Loucy (cell line): ENCODE data around the gene CSTF3.
"Not testable (repeated sequence)": the region's sequence is repeated elsewhere in the genome, so short reads cannot be mapped to it uniquely, and the experiment has no call there.

Source experiments
- H2AFZ ChIP-seq: fragments of 200-600 bp; sonication (generic); 2 replicates; pipeline ENCODE4 v1.6.0; 2016; ENCODE audit warnings: antibody characterized with exemption, mild to moderate bottlenecking, low read length, moderate library complexity
- H3F3A ChIP-seq: fragments of 200-600 bp; 2 replicates; pipeline ENCODE4 v1.6.0; 2016; ENCODE audit warnings: antibody characterized with exemption, low read depth, mild to moderate bottlenecking
- H3K27me3 ChIP-seq: fragments of 200-600 bp; sonication (generic); 2 replicates; pipeline ENCODE4 v1.6.1; 2014; ENCODE audit warnings: low read length, mild to moderate bottlenecking; ENCODE audit not compliant: insufficient read depth, poor library complexity, severe bottlenecking
- H3K36me3 ChIP-seq: fragments of 200-600 bp; sonication (generic); 2 replicates; pipeline ENCODE4 v1.6.1; 2016; ENCODE audit warnings: low read length; ENCODE audit not compliant: insufficient read depth
- H3K4me1 ChIP-seq: fragments of 200-600 bp; sonication (generic); 2 replicates; pipeline ENCODE4 v1.5.1; 2014; ENCODE audit warnings: low read length, mild to moderate bottlenecking; ENCODE audit not compliant: insufficient read depth, poor library complexity, severe bottlenecking
- H3K4me2 ChIP-seq: fragments of 200-600 bp; sonication (generic); 2 replicates; pipeline ENCODE4 v1.6.0; 2014; ENCODE audit warnings: antibody characterized with exemption, low read length, low read depth, mild to moderate bottlenecking; ENCODE audit not compliant: poor library complexity, severe bottlenecking
- H3K4me3 ChIP-seq: fragments of 200-600 bp; sonication (generic); 2 replicates; pipeline ENCODE4 v1.5.1; 2014; ENCODE audit warnings: low read length, mild to moderate bottlenecking, mixed read lengths; ENCODE audit not compliant: poor library complexity, severe bottlenecking
- H3K79me2 ChIP-seq: fragments of 200-600 bp; sonication (generic); 2 replicates; pipeline ENCODE4 v1.6.1; 2014; ENCODE audit warnings: low read length; ENCODE audit not compliant: insufficient read depth
- H3K9ac ChIP-seq: fragments of 200-600 bp; sonication (generic); 2 replicates; pipeline ENCODE4 v1.6.0; 2014; ENCODE audit warnings: mild to moderate bottlenecking, low read depth, low read length, moderate library complexity; ENCODE audit not compliant: poor library complexity, severe bottlenecking
- H3K9me2 ChIP-seq: fragments of 200-600 bp; sonication (generic); replicated peaks from 2 replicates; pipeline ENCODE4 v1.6.1; 2016; ENCODE audit warnings: low read depth, low read length, mixed read lengths
- H3K9me3 ChIP-seq: fragments of 200-600 bp; sonication (generic); 2 replicates; pipeline ENCODE4 v1.6.1; 2014; ENCODE audit warnings: mild to moderate bottlenecking, antibody characterized with exemption, low read length, low read depth; ENCODE audit not compliant: insufficient read depth
- H4K20me1 ChIP-seq: fragments of 200-600 bp; sonication (generic); 2 replicates; pipeline ENCODE4 v1.6.0; 2014; ENCODE audit warnings: antibody characterized with exemption, low read length, mild to moderate bottlenecking; ENCODE audit not compliant: insufficient read depth, poor library complexity, severe bottlenecking
- EZH2phosphoT487 ChIP-seq: fragments of 200-600 bp; IDR thresholded peaks from 2 replicates; pipeline ENCODE4 v1.6.1; 2018; ENCODE audit warnings: antibody characterized with exemption, mild to moderate bottlenecking, moderate library complexity, borderline replicate concordance
- TF ChIP-seq, protein P1 (sequence below): fragments of 200-600 bp; sonication (generic); conservative IDR thresholded peaks from 2 replicates; pipeline ENCODE4 v1.5.1; 2014; ENCODE audit warnings: mild to moderate bottlenecking, antibody characterized with exemption, low read length

The CSTF3 gene

GRCh38 chr11:33125611-33126010, 35.7 kb downstream of the CSTF3 start:
- TF ChIP-seq, protein P1, sequence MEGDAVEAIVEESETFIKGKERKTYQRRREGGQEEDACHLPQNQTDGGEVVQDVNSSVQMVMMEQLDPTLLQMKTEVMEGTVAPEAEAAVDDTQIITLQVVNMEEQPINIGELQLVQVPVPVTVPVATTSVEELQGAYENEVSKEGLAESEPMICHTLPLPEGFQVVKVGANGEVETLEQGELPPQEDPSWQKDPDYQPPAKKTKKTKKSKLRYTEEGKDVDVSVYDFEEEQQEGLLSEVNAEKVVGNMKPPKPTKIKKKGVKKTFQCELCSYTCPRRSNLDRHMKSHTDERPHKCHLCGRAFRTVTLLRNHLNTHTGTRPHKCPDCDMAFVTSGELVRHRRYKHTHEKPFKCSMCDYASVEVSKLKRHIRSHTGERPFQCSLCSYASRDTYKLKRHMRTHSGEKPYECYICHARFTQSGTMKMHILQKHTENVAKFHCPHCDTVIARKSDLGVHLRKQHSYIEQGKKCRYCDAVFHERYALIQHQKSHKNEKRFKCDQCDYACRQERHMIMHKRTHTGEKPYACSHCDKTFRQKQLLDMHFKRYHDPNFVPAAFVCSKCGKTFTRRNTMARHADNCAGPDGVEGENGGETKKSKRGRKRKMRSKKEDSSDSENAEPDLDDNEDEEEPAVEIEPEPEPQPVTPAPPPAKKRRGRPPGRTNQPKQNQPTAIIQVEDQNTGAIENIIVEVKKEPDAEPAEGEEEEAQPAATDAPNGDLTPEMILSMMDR = no peak
- no peak for TF ChIP-seq EZH2phosphoT487

DNA sequence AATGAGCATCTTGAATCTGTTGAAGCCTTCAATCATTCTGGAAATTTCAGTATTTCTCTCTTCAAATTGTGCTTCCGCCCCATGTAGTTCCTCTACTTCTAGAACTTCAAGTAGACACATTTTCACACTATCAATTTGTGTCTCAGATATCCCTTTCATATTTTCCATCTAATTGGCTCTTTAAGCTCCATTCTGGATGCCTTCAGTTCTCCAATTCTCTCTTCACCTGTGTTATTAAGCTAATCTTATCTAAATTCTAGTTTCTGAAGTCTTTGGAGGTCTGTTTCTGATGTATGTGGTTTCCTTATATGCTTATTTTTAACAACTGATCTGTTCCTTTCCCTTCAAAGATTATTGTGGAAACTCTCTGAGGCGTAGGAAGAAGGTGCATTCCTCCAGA, 36.3 kb downstream of the CSTF3 start:
- H3K9ac ChIP-seq = no peak overlapping the region
- H4K20me1 ChIP-seq = no peaks in the 10 kb centered on the region
- no peak overlapping the region for H3K4me3 ChIP-seq
- no peaks in the 10 kb centered on the region for H3K9me3 ChIP-seq
- no peaks in the 10 kb centered on the region for H3F3A ChIP-seq
- no peak overlapping the region for H2AFZ ChIP-seq
- no peaks in the 10 kb centered on the region for H3K79me2 ChIP-seq
- TF ChIP-seq, protein P1 = no peak
- no peak for TF ChIP-seq EZH2phosphoT487
- no peaks in the 10 kb centered on the region for H3K36me3 ChIP-seq
- H3K4me1 ChIP-seq = no peaks in the 10 kb centered on the region
- H3K27me3 ChIP-seq = no peaks in the 10 kb centered on the region
- no peaks in the 10 kb centered on the region for H3K9me2 ChIP-seq
- no peak overlapping the region for H3K4me2 ChIP-seq

More at GRCh38 chr11:33125611-33126010, 35.7 kb downstream of the CSTF3 start:
- Histone ChIP-seq H3K4me3 (no peak overlapping the region), H3K4me2 (no peak overlapping the region), H3K9me3 (no peaks in the 10 kb centered on the region), H3K79me2 (no peaks in the 10 kb centered on the region), H3K9me2 (no peaks in the 10 kb centered on the region), H3K36me3 (no peaks in the 10 kb centered on the region), H3K27me3 (no peaks in the 10 kb centered on the region), H3K4me1 (no peaks in the 10 kb centered on the region), H4K20me1 (no peaks in the 10 kb centered on the region), H3K9ac (no peak overlapping the region), H2AFZ (no peak overlapping the region), H3F3A (no peaks in the 10 kb centered on the region)

DNA sequence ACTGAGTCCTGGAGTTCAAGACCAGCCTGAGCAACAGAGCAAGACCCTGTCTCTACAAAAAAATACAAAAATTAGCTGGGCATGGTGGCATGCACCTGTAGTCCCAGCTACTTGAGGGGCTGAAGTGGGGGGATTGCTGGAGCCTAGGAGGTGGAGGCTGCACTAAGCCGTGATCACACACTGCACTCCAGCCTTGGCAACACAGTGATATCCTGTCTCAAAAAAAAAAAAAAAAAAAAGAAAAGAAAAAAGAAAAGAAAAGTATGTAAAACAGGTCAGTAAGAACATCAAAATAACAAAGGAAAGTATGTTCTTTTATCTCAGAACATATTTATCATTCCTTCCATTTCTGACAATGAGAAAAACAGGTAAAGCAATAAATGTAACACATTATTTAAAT, 38.6 kb downstream of the CSTF3 start:
- not testable (repeated sequence) for H4K20me1 ChIP-seq, H2AFZ ChIP-seq, H3K36me3 ChIP-seq, H3K27me3 ChIP-seq, H3F3A ChIP-seq, H3K9ac ChIP-seq, H3K4me2 ChIP-seq, H3K9me3 ChIP-seq, H3K4me3 ChIP-seq, H3K4me1 ChIP-seq, H3K9me2 ChIP-seq, H3K79me2 ChIP-seq

GRCh38 chr11:33116535-33116934, 44.7 kb downstream of the CSTF3 start:
- H3K79me2 ChIP-seq = no peaks in the 10 kb centered on the region
- no peaks in the 10 kb centered on the region for H3F3A ChIP-seq
- H3K4me3 ChIP-seq = no peak overlapping the region
- no peaks in the 10 kb centered on the region for H3K9me2 ChIP-seq
- H3K4me2 ChIP-seq = no peak overlapping the region
- H3K27me3 ChIP-seq = no peaks in the 10 kb centered on the region
- TF ChIP-seq, protein P1 = no peak
- no peak for TF ChIP-seq EZH2phosphoT487
- H3K9me3 ChIP-seq = no peaks in the 10 kb centered on the region
- no peaks in the 10 kb centered on the region for H3K4me1 ChIP-seq
- H4K20me1 ChIP-seq = no peaks in the 10 kb centered on the region
- H3K36me3 ChIP-seq = no peaks in the 10 kb centered on the region
- H3K9ac ChIP-seq = no peak overlapping the region
- no peak overlapping the region for H2AFZ ChIP-seq
